GM12875 (cell line): Measurements from ENCODE around the gene PKD1L1.

ENCODE experiments used
- H3K4me3 ChIP-seq: one replicate; pipeline ENCODE4 v1.5.1; 2011; ENCODE audit warnings: low read depth, low read length, control low read depth
- CTCF ChIP-seq: IDR thresholded peaks from 2 replicates; pipeline ENCODE4 v1.5.1; 2011; ENCODE audit warnings: low read depth, mild to moderate bottlenecking, control low read depth, inconsistent platforms, low read length, moderate library complexity, borderline replicate concordance; ENCODE audit not compliant: insufficient read depth

The PKD1L1 gene

GRCh38 chr7:47788083-47788482 is 160.2 kb downstream of the PKD1L1 start:
- no peak overlapping the region for H3K4me3 ChIP-seq
- TF ChIP-seq CTCF: no peak

GRCh38 chr7:47787249-47788069 is 160.8 kb downstream of the PKD1L1 start:
- TF ChIP-seq CTCF: no peak
- no peak overlapping the region for H3K4me3 ChIP-seq

- TF ChIP-seq CTCF: no peak
- no peak overlapping the region for H3K4me3 ChIP-seq
Measured at GRCh38 chr7:47786557-47787248, 161.6 kb downstream of the PKD1L1 start.

GRCh38 chr7:47785923-47786556 is 162.2 kb downstream of the PKD1L1 start:
- no peak for TF ChIP-seq CTCF
- H3K4me3 ChIP-seq: no peak overlapping the region

- no peak overlapping the region for H3K4me3 ChIP-seq
Measured at GRCh38 chr7:47783456-47784223, 164.6 kb downstream of the PKD1L1 start.

GRCh38 chr7:47782792-47783191 is 165.5 kb downstream of the PKD1L1 start:
- no peak for TF ChIP-seq CTCF
- H3K4me3 ChIP-seq: no peak overlapping the region

More at GRCh38 chr7:47783456-47784223, 164.6 kb downstream of the PKD1L1 start:
- TF ChIP-seq CTCF: no peak
